Keratinocyte (primary cell): ENCODE results near the gene PLCL2. TPM values are rescaled to one million over a fixed set of nuclear protein-coding genes. Genes with fewer than 3 reads are reported as not detected.

Source experiments
- DNase-seq: peaks from one replicate; pipeline ENCODE4 v3.0.0-alpha.2; 2011; ENCODE audit warnings: low read depth, missing footprints, low spot score
- FAIRE-seq: peaks from 2 replicates; lab custom pipeline; 2011; peaks lifted over from hg19 to GRCh38; lab: Jason Lieb, UNC
- H2AFZ ChIP-seq: 2 replicates; pipeline ENCODE4 v1.6.0; 2012; ENCODE audit warnings: low read length, control low read depth, inconsistent platforms; ENCODE audit not compliant: control insufficient read depth
- H3K27ac ChIP-seq: 2 replicates; pipeline ENCODE4 v1.5.1; 2011; ENCODE audit warnings: low read length; ENCODE audit not compliant: control insufficient read depth, insufficient read depth
- H3K27me3 ChIP-seq: 3 replicates; pipeline ENCODE4 v1.6.0; 2011; ENCODE audit warnings: low read length; ENCODE audit not compliant: control insufficient read depth, insufficient read depth; ENCODE audit errors: extremely low read depth
- H3K36me3 ChIP-seq, 2 experiments: 2 replicates in 1 of 2; 3 replicates in 1 of 2; pipeline ENCODE4 v1.5.1; 2011; ENCODE audit warnings: low read length in 2 of 2, mild to moderate bottlenecking in 1 of 2; ENCODE audit not compliant: control insufficient read depth in 2 of 2, insufficient read depth in 2 of 2; ENCODE audit errors: extremely low read depth in 1 of 2
- H3K4me1 ChIP-seq: 3 replicates; pipeline ENCODE4 v1.5.1; 2011; ENCODE audit warnings: low read length; ENCODE audit not compliant: control insufficient read depth, insufficient read depth; ENCODE audit errors: extremely low read depth
- H3K4me2 ChIP-seq: 3 replicates; pipeline ENCODE4 v1.6.0; 2011; ENCODE audit warnings: low read depth, low read length; ENCODE audit not compliant: control insufficient read depth, insufficient read depth; ENCODE audit errors: extremely low read depth
- H3K4me3 ChIP-seq, 3 experiments: fragments of 200-600 bp in 1 of 3; sonication (generic) in 1 of 3; 2 replicates in 2 of 3; 3 replicates in 1 of 3; pipeline ENCODE4 v1.5.1; 2011 to 2016; ENCODE audit warnings: low read length in 3 of 3, mild to moderate bottlenecking in 3 of 3, control low read depth in 2 of 3, inconsistent platforms in 1 of 3, low read depth in 1 of 3, mixed read lengths in 1 of 3, mixed run types in 1 of 3, moderate library complexity in 1 of 3; ENCODE audit not compliant: control insufficient read depth in 2 of 3, insufficient read depth in 2 of 3; ENCODE audit errors: extremely low read depth in 1 of 3
- H3K79me2 ChIP-seq: 2 replicates; pipeline ENCODE4 v1.6.0; 2012; ENCODE audit warnings: low read length; ENCODE audit not compliant: control insufficient read depth, insufficient read depth
- H3K9ac ChIP-seq: 3 replicates; pipeline ENCODE4 v1.6.0; 2011; ENCODE audit warnings: low read length; ENCODE audit not compliant: control insufficient read depth, insufficient read depth; ENCODE audit errors: extremely low read depth
- H3K9me1 ChIP-seq: 3 replicates; pipeline ENCODE4 v1.6.0; 2011; ENCODE audit warnings: low read length; ENCODE audit not compliant: control insufficient read depth, insufficient read depth; ENCODE audit errors: extremely low read depth
- H3K9me3 ChIP-seq: 2 replicates; pipeline ENCODE4 v1.5.1; 2012; ENCODE audit warnings: low read depth, low read length; ENCODE audit not compliant: control insufficient read depth
- H4K20me1 ChIP-seq: 3 replicates; pipeline ENCODE4 v1.6.0; 2011; ENCODE audit warnings: low read length; ENCODE audit not compliant: control insufficient read depth, insufficient read depth; ENCODE audit errors: extremely low read depth
- EZH2 ChIP-seq: IDR thresholded peaks from one replicate; pipeline ENCODE4 v1.6.1; 2012; ENCODE audit warnings: inconsistent platforms, mild to moderate bottlenecking, low read length, moderate library complexity
- dilution Hi-C: fragments of 300-500 bp; cut with MboI; formaldehyde crosslinking; loops from one replicate; pipeline ENCODE4 v1.7.0; 2020; ENCODE audit warnings: low sequenced_read_pairs; ENCODE audit not compliant: extremely low pct_ligation_motif_present
- polyA plus RNA-seq, 5 experiments: library from polyadenylated mRNA; depleted of rRNA in 3 of 5; stranded (reverse) in 3 of 5; stranded (forward) in 1 of 5; unstranded in 1 of 5; fragments of >200 nt; gene quantifications; 1 replicate in 1 of 5; 2 replicates in 3 of 5; 3 replicates in 1 of 5; pipeline versions ENCODE4 v1.2.1 to v1.2.3, GENCODE V29; 2011 to 2012; ENCODE audit warnings: missing spikeins in 2 of 5, low read depth in 1 of 5, low replicate concordance in 1 of 5
- TF ChIP-seq, protein P1 (sequence below), 3 experiments: IDR thresholded peaks in 1 of 3; conservative IDR thresholded peaks in 1 of 3; optimal IDR thresholded peaks in 1 of 3; 2 replicates in 2 of 3; 3 replicates in 1 of 3; pipeline versions ENCODE3 to v1.5.1; 2011; ENCODE audit warnings: low read length in 3 of 3, mild to moderate bottlenecking in 3 of 3, moderate library complexity in 2 of 3, control low read depth in 1 of 3, inconsistent platforms in 1 of 3; ENCODE audit not compliant: insufficient read depth in 2 of 3; ENCODE audit errors: extremely low read depth in 1 of 3

PLCL2 gene
- polyA plus RNA-seq, 1 donor (not counting 4 experiments of a cell fraction or from before 2014, with no cell fraction given): 0.20 TPM

DNA sequence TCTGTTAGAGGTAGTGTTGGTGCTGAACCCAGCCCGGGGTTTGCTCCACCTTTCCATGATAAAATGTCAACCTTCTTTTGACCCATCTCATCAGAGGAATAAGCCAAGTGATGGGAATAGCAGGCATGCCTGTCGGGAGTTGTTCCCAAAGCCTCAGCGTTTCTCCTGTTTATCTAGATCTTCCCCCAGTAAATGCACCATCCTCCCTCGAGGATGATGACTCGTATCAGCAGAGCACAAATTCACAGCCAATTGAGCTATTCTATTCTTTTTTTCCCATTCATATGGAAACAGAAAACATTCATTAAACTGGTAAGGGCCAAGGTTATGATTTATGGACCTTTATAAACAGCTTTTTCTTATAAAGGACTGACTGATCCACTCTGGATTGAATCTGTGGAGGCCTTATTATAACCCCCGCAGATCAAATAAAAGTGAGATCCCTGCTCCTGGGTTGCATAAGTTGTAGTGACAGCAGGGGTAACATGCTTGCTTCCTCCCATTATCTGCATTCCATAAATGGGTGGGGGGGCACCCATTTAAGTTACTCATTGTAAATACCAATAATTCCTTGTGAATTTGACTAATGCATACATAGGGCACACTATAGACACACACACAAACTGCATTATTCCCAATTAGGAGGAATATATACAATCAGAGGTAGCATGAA is 207.3 kb downstream of the PLCL2 start:
- H3K4me1 ChIP-seq: no peaks in the 10 kb centered on the region
- H3K4me2 ChIP-seq: no peak overlapping the region
- no peak overlapping the region for H3K27ac ChIP-seq
- no peak for DNase-seq
- no peak for FAIRE-seq
- H3K36me3 ChIP-seq: no peaks in the 10 kb centered on the region
- H3K4me3 ChIP-seq: no peak overlapping the region
- no peaks in the 10 kb centered on the region for H3K9me3 ChIP-seq
- no peaks in the 10 kb centered on the region for H4K20me1 ChIP-seq
- H3K27me3 ChIP-seq: no peaks in the 10 kb centered on the region
- no peaks in the 10 kb centered on the region for H3K79me2 ChIP-seq
- no peak overlapping the region for H2AFZ ChIP-seq
- H3K9ac ChIP-seq: no peak overlapping the region
- no peaks in the 10 kb centered on the region for H3K9me1 ChIP-seq
- dilution Hi-C loops: no loop called here
- TF ChIP-seq, protein P1, sequence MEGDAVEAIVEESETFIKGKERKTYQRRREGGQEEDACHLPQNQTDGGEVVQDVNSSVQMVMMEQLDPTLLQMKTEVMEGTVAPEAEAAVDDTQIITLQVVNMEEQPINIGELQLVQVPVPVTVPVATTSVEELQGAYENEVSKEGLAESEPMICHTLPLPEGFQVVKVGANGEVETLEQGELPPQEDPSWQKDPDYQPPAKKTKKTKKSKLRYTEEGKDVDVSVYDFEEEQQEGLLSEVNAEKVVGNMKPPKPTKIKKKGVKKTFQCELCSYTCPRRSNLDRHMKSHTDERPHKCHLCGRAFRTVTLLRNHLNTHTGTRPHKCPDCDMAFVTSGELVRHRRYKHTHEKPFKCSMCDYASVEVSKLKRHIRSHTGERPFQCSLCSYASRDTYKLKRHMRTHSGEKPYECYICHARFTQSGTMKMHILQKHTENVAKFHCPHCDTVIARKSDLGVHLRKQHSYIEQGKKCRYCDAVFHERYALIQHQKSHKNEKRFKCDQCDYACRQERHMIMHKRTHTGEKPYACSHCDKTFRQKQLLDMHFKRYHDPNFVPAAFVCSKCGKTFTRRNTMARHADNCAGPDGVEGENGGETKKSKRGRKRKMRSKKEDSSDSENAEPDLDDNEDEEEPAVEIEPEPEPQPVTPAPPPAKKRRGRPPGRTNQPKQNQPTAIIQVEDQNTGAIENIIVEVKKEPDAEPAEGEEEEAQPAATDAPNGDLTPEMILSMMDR (optimal IDR thresholded peaks at IDR 0.05 in 1 of 3, IDR thresholded peaks at IDR 0.05 in 1 of 3, conservative IDR thresholded peaks at IDR 0.05 in 1 of 3; ENCODE audit: extremely low read depth in 1 of 3, insufficient read depth in 2 of 3, low read length in 3 of 3): no peak
- TF ChIP-seq EZH2: no peak

DNA sequence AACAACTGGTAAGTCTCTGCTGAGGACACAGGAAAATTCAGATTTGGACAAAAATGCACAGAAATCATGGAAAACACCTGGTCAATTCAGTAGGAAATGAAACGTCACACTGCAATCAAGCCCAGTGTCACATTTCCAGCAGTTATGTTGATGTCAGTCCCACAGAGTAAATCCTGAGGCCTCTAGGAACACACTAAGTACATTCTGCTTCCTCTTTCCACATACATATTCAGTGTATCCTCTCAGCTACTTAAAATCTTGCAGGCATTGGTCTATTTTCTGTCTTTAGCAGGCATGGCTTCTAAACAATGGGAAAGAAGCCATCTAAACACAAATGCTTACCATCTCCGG is 207.8 kb downstream of the PLCL2 start:
- H3K36me3 ChIP-seq: no peaks in the 10 kb centered on the region
- no peak overlapping the region for H3K4me3 ChIP-seq
- no peak overlapping the region for H3K9ac ChIP-seq
- no peaks in the 10 kb centered on the region for H3K9me3 ChIP-seq
- H3K9me1 ChIP-seq: no peaks in the 10 kb centered on the region
- dilution Hi-C loops: no loop called here
- no peak overlapping the region for H3K27ac ChIP-seq
- FAIRE-seq: no peak
- H4K20me1 ChIP-seq: no peaks in the 10 kb centered on the region
- H2AFZ ChIP-seq: no peak overlapping the region
- no peak overlapping the region for H3K4me2 ChIP-seq
- no peak for DNase-seq
- H3K79me2 ChIP-seq: no peaks in the 10 kb centered on the region
- H3K4me1 ChIP-seq: no peaks in the 10 kb centered on the region
- H3K27me3 ChIP-seq: no peaks in the 10 kb centered on the region
- TF ChIP-seq, protein P1 (optimal IDR thresholded peaks at IDR 0.05 in 1 of 3, IDR thresholded peaks at IDR 0.05 in 1 of 3, conservative IDR thresholded peaks at IDR 0.05 in 1 of 3; ENCODE audit: extremely low read depth in 1 of 3, insufficient read depth in 2 of 3, low read length in 3 of 3): no peak
- TF ChIP-seq EZH2: no peak
